Ishikawa (cell line): Measurements from ENCODE around the gene GNG7.

ENCODE experiments used
- EGR1 ChIP-seq: IDR thresholded peaks from 2 replicates; pipeline ENCODE4 v1.6.1; 2012
- EP300 ChIP-seq: IDR thresholded peaks from 2 replicates; pipeline ENCODE4 v1.6.1; 2012; ENCODE audit warnings: borderline replicate concordance
- REST ChIP-seq: IDR thresholded peaks from 2 replicates; pipeline ENCODE4 v1.6.1; 2012; ENCODE audit warnings: low read depth, mild to moderate bottlenecking
- TAF1 ChIP-seq: IDR thresholded peaks from 2 replicates; pipeline ENCODE4 v1.6.1; 2012; ENCODE audit warnings: low read depth, mild to moderate bottlenecking
- USF1 ChIP-seq: IDR thresholded peaks from 2 replicates; pipeline ENCODE4 v1.6.1; 2012
- YY1 ChIP-seq: IDR thresholded peaks from 2 replicates; pipeline ENCODE4 v1.6.1; 2012; ENCODE audit warnings: low read depth
- ZBTB7A ChIP-seq: IDR thresholded peaks from 2 replicates; pipeline ENCODE4 v1.6.1; 2012; ENCODE audit warnings: low read depth

GRCh38 chr19:2706251-2706650 is 3.8 kb upstream of the GNG7 start:
- TF ChIP-seq TAF1 (no peak), EGR1 (no peak), EP300 (no peak), YY1 (no peak), USF1 (no peak), ZBTB7A (no peak), REST (no peak)
